Upper lobe of right lung (tissue), 1 donor: ENCODE measurements around the gene PYM1. TPM values are rescaled to one million over a fixed set of nuclear protein-coding genes. Genes with fewer than 3 reads are reported as not detected.
"Not testable (repeated sequence)": the region's sequence is repeated elsewhere in the genome, so short reads cannot be mapped to it uniquely, and the experiment has no call there.

ENCODE experiments used
- ATAC-seq: fragments of 200-7000 bp; cut with Tn5 transposase; one replicate; pipeline ENCODE4 v1.9.1; 2020; ENCODE audit warnings: mild to moderate bottlenecking, moderate library complexity
- DNase-seq: peaks from one replicate; pipeline ENCODE4 v3.0.0-alpha.2; 2020
- H3K27ac ChIP-seq: fragments of 200-600 bp; one replicate; pipeline ENCODE4 v1.8.0; 2022
- H3K27me3 ChIP-seq: fragments of 200-600 bp; one replicate; pipeline ENCODE4 v1.8.0; 2022; ENCODE audit warnings: mild to moderate bottlenecking
- H3K36me3 ChIP-seq: fragments of 200-600 bp; one replicate; pipeline ENCODE4 v1.8.0; 2022
- H3K4me1 ChIP-seq: fragments of 200-600 bp; one replicate; pipeline ENCODE4 v1.8.0; 2022
- H3K4me3 ChIP-seq: fragments of 200-600 bp; one replicate; pipeline ENCODE4 v1.8.0; 2022; ENCODE audit warnings: mild to moderate bottlenecking
- H3K9me3 ChIP-seq: fragments of 200-600 bp; one replicate; pipeline ENCODE4 v1.8.0; 2022
- intact Hi-C: fragments of 100-400 bp; cut with DNase I; formaldehyde crosslinking; loops from one replicate; pipeline ENCODE4 v1.11.0; 2022
- total RNA-seq: library from RNA; stranded (reverse); fragmentation: NEBNext Ultra II Directional; extraction: Animal tissue kit (Norgen Biotek cat#: 25700); gene quantifications from one replicate; pipeline ENCODE4 v1.2.1, GENCODE V29; 2021
- TF ChIP-seq, protein P1 (sequence below): fragments of 200-600 bp; IDR thresholded peaks from one replicate; pipeline ENCODE4 v1.8.0; 2022; ENCODE audit warnings: antibody characterized with exemption
- donor health status: DM: no; HTN: yes; CAD: no; lungs with severe emphysema.

The PYM1 gene
- total RNA-seq, 1 donor from 2014 or later: 29.1 TPM

DNA sequence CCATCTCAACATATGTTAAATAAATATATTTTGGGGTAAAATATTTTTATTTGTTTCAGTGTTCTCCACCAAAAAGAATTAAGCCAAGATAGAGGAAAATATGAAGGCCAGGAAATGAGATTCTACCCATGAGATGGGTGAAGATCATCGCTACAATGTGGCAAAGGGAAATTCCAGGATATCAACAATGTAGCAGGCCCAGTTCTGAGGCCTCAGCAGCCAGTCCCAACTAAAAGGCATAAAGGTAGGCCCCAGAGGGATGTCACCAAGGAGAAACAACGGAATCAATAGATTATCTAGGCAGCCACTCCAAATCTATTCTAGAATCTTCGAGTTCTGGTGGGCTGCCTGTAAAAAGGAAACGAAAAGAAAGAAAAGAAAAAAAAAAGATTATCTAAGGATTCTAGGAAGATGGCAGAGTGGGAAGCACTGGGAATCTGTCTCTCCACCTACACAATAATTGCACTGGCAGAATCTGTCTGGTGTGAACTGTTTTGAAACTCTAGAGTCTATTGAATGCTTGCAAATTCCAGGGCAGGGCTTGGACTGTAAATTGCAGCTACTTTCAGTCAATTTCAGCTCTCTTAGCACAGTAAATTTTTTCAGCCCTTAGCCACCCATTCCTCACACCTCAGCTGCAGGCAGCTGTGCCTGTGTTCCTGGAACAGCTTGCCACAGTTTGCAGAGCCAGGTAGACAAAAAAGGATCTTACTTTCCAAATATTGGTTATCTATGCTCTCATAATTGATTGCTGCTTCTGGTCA is 51.8 kb downstream of the PYM1 start:
- ATAC-seq (no peak), DNase-seq (no peak)
- no peaks in the 10 kb centered on the region for H3K9me3 ChIP-seq
- H3K36me3 ChIP-seq: no peaks in the 10 kb centered on the region
- no peaks in the 10 kb centered on the region for H3K27me3 ChIP-seq
- TF ChIP-seq, protein P1, sequence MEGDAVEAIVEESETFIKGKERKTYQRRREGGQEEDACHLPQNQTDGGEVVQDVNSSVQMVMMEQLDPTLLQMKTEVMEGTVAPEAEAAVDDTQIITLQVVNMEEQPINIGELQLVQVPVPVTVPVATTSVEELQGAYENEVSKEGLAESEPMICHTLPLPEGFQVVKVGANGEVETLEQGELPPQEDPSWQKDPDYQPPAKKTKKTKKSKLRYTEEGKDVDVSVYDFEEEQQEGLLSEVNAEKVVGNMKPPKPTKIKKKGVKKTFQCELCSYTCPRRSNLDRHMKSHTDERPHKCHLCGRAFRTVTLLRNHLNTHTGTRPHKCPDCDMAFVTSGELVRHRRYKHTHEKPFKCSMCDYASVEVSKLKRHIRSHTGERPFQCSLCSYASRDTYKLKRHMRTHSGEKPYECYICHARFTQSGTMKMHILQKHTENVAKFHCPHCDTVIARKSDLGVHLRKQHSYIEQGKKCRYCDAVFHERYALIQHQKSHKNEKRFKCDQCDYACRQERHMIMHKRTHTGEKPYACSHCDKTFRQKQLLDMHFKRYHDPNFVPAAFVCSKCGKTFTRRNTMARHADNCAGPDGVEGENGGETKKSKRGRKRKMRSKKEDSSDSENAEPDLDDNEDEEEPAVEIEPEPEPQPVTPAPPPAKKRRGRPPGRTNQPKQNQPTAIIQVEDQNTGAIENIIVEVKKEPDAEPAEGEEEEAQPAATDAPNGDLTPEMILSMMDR: no peak
- no peaks in the 10 kb centered on the region for H3K4me1 ChIP-seq
- no peak overlapping the region for H3K27ac ChIP-seq
- intact Hi-C loops: no loop called here
- H3K4me3 ChIP-seq: no peak overlapping the region

DNA sequence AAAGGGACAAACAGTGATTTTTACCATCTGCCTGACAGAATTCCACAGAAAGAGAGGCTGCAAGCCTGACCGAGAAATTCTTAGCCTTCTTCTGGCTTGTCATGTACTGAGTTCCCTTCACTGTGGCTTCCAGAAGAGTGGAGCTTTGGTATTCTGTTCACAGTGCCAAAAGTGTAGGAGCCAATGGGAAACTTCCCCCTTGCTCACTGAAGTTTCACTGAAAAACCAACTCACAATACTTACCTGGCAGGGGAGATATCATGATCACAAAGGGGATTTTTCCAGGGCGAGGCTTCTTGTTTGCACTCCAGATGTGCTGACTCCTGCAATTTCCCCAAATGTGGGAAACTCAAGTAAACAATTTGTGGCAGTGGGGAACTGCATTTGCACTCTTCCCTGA is 53.3 kb downstream of the PYM1 start:
- DNase-seq (no peak), ATAC-seq (no peak)
- Histone ChIP-seq H3K27me3 (no peaks in the 10 kb centered on the region), H3K4me1 (no peaks in the 10 kb centered on the region), H3K4me3 (no peak overlapping the region), H3K36me3 (no peaks in the 10 kb centered on the region), H3K27ac (no peak overlapping the region), H3K9me3 (no peaks in the 10 kb centered on the region)
- TF ChIP-seq, protein P1: no peak
- intact Hi-C loops: no loop called here

DNA sequence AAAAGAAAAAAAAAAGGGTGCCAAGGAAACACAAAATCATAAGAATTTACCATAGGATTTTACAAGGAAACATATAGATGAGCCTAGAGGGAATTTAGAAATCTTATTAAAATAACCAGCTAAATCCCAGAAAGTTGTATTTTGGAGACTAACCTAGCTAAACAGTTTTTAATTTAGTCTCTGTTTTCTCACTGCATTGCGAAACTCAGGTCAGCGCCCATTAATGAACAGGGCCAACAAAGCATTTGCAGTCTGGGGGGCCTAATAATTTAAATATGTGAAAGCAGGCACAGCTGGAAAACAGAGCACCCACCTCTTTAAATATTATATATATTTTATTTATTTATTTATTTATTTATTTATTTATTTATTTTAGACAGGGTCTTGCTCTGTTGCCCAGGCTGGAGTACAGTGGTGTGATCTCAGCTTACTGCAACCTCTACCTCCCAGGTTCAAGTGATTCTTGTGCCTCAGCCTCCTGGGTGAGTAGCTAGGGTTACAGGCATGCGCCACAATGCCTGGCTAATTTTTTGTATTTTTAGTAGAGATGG is 61.2 kb downstream of the PYM1 start:
- H3K4me3 ChIP-seq, intact Hi-C loops, H3K36me3 ChIP-seq, H3K27me3 ChIP-seq, ATAC-seq, H3K9me3 ChIP-seq, DNase-seq, H3K27ac ChIP-seq, H3K4me1 ChIP-seq: not testable (repeated sequence)

DNA sequence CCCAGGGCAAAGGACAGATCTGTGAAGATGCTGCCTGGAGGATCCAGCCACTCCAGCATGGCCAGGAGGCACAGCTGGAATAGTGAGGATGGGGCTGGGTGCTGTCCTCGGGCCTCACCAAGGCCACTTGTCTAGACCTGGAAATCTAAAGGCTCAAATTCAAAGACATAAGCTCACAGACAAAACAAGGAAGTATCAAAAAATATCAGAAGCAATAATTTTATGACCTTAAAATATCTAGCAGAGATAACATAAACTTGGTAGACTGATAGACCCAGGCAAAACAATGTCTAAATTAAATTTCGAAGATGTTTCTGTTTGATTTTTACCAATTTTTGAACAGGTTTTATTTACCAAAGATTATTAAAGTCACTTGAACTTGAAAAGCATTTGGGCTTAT is 62.4 kb downstream of the PYM1 start:
- intact Hi-C loops: no loop called here

DNA sequence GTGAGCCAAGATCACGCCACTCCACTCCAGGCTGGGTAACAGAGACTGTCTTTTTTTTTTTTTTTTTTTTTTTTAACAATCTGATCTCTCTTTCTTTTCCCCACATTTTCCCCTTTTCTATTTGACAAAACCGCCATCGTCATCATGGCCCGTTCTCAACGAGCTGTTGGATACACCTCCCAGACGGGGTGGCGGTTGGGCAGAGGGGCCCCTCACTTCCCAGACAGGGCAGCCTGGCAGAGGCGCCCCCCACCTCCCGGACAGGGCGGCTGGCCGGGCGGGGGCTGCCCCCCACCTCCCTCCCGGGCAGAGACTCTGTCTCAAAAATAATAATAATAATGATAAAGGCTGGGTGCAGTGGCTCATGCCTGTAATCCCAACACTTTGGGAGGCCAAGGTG is 64.8 kb downstream of the PYM1 start:
- DNase-seq, ATAC-seq, H3K36me3 ChIP-seq, H3K4me3 ChIP-seq, intact Hi-C loops, H3K27ac ChIP-seq, H3K9me3 ChIP-seq, H3K27me3 ChIP-seq, H3K4me1 ChIP-seq: not testable (repeated sequence)

More for the DNA sequence above, 62.4 kb downstream of the PYM1 start:
- peaks cover 4% of the 10 kb centered on the region for H3K9me3 ChIP-seq
- no peak for DNase-seq
- H3K4me1 ChIP-seq: no peaks in the 10 kb centered on the region
- no peak for ATAC-seq
- H3K4me3 ChIP-seq: no peak overlapping the region
- no peak overlapping the region for H3K27ac ChIP-seq
- no peaks in the 10 kb centered on the region for H3K27me3 ChIP-seq
- H3K36me3 ChIP-seq: no peaks in the 10 kb centered on the region
- TF ChIP-seq, protein P1: no peak

DNA sequence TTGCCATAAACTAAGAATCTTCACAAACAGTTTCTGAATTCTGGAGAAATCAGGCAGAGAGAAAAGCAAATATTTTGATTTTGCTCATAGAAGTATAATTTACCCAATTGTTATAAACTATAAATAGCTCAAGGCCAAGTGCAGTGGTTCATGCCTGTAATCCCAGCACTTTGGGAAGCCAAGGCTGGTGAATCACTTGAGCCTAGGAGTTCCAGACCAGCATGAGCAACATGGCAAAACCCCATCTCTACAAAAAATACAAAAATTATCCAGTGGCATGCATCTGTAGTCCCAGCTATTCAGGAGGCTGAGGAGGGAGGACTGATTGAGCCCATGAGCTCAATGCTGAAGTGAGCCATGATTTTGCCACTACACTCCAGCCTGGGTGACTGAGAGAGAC is 65.4 kb downstream of the PYM1 start:
- no peak for ATAC-seq
- Histone ChIP-seq H3K27me3 (no peaks in the 10 kb centered on the region), H3K27ac (no peak overlapping the region), H3K9me3 (peaks cover 4% of the 10 kb centered on the region), H3K4me3 (no peak overlapping the region), H3K36me3 (no peaks in the 10 kb centered on the region), H3K4me1 (no peaks in the 10 kb centered on the region)
- intact Hi-C loops: no loop called here
- no peak for DNase-seq
- TF ChIP-seq, protein P1: no peak
